NOMO-1 treated with dmso at 0.1 percent for 144 hours (cell line): ENCODE data around the gene KCTD17.

Experiments used
- DNase-seq: peaks from one replicate; lab custom pipeline; 2025; ENCODE audit not compliant: unreplicated experiment; lab: John Stamatoyannopoulos, UW

KCTD17 gene

GRCh38 chr22:37020192-37020479, 31.4 kb upstream of the KCTD17 start:
- peak; percentile 25 for DNase-seq

GRCh38 chr22:37021041-37021440, 30.5 kb upstream of the KCTD17 start:
- no peak for DNase-seq

DNA sequence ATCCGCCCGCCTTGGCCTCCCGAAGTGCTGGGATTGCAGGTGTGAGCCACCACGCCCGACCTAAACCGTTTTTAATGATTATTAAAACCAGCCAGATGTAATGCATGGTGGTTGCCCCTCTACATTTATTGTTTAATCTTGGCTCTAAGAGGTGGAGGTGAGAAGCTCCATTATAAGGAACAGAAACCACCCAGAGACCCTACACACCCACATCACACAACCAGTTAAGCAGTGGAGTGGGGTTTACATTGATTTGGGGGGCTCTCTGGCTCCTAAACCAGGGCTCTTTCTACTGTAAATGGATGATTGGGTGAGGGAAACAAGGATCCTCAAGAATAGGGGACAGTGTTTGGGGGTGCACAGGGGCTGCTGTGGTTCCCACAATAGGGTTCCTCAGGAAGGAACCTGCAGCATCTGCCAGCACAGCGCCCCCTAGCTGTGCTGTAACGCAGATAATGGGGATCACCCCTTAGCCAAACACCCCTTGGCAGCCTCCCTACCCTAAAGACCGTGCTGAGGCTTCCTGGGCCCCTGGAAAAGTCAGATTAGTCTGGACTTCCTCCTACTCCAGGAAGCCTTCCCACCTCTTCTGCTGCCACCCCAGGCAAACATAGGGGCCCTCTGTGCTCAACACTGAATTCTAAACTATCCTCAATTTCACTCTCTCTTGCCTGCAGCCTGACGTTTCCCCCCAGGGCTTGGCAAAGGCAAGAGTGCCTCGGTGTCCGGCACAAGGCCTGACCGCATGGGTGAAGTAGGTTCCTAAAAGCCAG, 29.6 kb upstream of the KCTD17 start:
- DNase-seq, result no peak

DNA sequence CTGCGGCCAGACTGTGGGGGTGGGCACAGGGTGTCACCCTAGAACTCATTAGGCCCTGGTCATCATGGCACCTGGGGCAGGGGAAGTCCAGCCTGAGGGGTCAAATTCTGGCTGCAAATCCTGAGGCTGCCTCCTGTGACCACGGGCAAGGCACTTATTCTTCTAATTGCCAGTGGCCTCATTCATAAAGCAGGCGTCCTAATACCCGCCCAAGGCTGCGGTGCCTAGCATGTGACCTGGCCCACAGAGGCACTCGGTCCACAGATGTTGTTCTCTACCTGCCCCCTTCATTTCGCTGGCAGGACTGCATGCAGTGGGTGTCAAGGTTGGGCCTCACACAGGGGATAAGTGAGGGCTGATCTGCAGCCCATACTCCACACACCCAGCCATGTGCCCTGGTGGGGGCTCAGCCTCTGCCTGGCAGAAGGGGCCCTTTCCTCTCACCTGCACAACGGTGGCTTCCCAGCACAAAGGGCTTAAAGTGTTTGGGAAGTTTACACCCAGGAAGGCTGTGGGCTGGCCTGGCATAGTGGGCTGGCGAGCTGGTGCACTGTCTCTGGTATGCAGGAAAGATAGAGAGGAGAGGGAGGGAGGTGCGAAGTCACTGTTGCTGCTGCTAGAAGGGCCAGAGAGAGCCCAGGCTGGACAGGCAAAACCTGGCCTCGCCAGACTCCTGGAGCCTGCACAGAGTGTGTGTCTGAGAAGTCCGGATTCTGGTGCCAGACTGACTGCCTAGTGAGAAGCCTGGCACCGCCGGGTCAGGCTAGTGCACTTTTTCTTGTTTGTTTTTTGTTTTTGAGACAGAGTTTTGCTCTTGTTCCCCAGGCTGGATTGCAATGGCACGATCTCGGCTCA, 28.8 kb upstream of the KCTD17 start:
- DNase-seq, result no peak

GRCh38 chr22:37023743-37024338, 27.7 kb upstream of the KCTD17 start:
- no peak for DNase-seq

DNA sequence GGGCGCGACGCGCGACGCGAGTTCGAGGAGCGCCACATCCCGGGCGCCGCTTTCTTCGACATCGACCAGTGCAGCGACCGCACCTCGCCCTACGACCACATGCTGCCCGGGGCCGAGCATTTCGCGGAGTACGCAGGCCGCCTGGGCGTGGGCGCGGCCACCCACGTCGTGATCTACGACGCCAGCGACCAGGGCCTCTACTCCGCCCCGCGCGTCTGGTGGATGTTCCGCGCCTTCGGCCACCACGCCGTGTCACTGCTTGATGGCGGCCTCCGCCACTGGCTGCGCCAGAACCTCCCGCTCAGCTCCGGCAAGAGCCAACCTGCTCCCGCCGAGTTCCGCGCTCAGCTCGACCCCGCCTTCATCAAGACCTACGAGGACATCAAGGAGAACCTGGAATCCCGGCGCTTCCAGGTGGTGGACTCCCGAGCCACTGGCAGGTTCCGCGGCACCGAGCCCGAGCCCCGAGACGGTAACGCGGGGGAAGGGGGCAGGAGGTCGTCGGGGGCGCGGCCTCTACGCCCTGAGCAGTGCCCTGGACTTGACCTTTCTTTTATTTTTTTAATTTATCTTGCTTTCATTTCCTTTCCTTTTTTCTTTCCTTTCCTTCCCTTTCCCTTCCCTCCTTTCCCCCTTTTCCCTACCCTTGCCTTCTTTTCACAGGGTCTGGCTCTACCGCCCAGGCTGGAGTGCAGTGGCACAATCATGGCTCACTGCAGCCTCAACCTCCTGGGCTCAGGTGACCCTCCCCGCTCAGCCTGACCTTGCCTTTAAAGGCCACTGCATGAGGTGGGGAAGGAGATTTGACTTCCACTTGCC, 27.0 kb upstream of the KCTD17 start:
- DNase-seq, result no peak

- DNase-seq, result no peak
Observed at GRCh38 chr22:37025500-37026070, 26.0 kb upstream of the KCTD17 start.

- DNase-seq, result no peak
Observed at GRCh38 chr22:37026325-37026724, 25.2 kb upstream of the KCTD17 start.

- no peak for DNase-seq
Observed at GRCh38 chr22:37027556-37027955, 24.0 kb upstream of the KCTD17 start.

DNA sequence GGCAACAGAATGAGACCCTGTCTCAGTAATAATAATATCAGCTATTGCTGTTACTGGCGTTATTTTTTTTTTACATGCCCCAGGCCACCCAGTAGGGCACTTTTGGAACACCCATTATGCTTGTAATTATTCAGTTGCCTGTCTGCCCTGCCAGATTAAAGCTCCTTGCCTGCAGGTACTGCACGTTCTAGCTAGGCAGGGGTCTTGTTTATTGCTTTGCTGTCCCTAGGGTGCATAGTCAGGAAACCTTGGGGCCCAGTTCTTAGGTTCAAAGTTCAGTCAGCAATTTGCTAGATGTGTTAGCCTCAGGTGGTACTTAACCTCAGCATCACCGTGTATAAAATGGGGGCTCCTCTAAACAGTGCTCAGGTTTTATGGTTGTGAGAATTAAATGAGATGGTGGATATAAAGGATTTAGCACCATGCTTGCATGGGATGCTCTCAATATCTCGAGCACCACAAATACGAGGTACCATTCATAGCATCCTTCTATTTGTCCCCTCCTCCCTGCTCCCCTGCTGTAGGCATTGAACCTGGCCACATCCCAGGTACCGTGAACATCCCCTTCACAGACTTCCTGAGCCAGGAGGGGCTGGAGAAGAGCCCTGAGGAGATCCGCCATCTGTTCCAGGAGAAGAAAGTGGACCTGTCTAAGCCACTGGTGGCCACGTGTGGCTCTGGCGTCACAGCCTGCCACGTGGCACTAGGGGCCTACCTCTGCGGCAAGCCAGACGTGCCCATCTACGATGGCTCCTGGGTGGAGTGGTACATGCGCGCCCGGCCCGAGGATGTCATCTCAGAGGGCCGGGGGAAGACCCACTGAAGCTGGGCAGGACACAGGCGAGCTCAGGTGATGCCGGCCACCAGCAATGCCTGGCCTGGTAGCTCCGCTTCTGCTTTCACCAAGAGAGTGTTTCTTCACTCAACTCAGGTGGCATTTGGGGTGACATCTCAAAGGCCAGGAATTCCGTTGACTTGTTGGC, 22.6 kb upstream of the KCTD17 start:
- no peak for DNase-seq

DNA sequence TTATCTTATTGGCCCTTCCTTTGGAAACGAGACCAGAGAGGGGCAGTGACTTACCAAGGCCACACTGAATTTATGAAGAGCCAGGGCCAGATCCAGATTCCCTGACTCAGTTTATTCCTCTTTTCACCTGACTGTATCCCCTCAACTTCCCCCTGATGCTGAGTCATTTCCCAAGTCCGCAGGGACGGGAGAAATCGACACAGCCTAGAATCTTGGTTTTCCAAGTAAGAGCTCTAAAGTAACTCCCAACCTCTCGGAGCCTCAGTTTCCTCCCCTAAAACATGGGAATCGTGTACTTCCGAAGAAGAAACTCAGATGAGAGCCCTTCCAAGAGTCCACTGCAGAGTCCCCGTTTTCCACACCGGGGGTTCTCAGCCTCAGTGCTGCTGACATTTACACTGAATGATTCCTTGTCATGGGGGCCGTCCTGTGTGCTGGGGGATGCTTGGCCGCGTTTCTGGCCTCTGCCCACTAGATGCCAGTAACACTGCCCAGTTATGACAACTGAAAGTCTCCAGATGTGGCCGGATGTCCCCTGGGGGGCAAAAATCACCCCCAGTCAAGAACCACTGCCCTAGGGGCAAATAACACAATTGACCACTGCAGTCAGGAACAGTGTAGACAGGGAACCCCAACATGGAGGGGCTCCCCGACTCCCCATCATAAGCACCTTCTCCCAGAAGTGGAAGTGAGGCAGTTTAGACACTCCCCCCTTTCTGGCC, 20.8 kb upstream of the KCTD17 start:
- no peak for DNase-seq

GRCh38 chr22:37032134-37032534, 19.4 kb upstream of the KCTD17 start:
- no peak for DNase-seq

GRCh38 chr22:37032535-37033460, 18.7 kb upstream of the KCTD17 start:
- DNase-seq, result peak; percentile 90

DNA sequence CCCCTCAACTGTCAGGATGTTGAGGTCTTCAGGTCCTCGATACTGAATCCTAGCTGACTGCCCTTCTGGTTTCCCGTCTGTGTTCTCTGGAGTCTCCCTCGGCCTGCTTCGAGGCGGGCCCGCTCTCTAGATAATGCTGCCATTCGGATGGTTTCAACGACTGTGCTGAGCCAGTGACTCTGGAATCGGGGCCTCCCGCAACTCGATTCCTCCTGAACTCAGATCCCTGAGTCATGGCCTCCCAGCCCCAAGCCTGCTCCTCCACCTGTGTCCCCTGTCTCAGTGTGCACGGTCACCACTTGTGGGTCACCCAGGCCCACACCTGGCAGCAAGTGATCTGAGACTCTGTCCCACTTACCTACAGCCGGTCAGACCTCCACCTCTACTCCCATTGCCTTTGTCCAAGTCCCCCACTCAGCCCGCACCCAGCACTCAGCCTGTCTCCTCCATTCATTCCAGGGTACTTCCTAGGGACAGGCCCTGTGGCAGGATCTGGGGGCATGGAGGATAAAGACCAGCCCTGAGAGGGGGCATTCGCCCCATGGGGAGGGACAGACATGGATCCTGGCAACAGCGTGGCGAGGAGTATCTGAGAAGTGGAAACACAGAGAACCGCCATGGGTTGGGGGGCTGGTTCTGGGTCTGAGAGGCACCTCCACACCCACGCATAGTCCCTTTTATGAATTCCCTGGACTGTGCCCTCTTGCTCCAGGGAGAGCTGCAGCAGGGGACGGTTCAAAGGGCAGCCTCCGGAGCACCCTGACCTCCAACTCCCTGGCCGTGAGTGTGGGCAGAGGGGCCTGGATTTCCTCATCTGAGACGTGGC, 17.7 kb upstream of the KCTD17 start:
- DNase-seq, result no peak

- no peak for DNase-seq
Observed at GRCh38 chr22:37036655-37037377, 14.7 kb upstream of the KCTD17 start.

DNA sequence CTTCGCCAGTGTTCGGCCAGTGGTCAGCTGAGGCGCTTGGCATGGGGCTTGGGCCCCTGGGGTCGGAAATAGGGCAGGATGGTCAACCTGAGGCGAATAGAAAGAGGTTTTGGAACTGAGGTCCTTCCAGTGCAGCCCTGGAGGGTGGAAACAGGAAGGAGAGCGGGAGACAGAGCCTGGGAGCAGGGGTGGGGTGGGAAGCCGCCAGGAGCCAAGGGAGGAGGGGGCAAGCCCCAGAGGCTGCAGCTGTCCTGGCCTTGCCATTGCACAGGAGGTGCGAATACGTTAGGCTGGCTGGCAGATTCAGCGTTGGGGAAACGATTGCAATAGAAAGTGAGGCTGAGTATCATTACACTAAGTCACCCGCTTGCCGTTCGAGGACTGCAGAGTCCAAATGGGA, 13.9 kb upstream of the KCTD17 start:
- DNase-seq, result no peak

- DNase-seq, result no peak
Observed at GRCh38 chr22:37039466-37039865, 12.1 kb upstream of the KCTD17 start.
